IgD-negative memory B cell (primary cell): Measurements from ENCODE around the gene KBTBD3. TPM values are rescaled to one million over a fixed set of nuclear protein-coding genes. Genes with fewer than 3 reads are reported as not detected.

Experiments
- H3K27ac Mint-ChIP-seq, 3 donors: one replicate each; pipeline ENCODE4 v1.8.0; 2020 to 2022; ENCODE audit warnings: mild to moderate bottlenecking in 3 of 3, mixed read lengths in 3 of 3, moderate library complexity in 1 of 3
- H3K27me3 Mint-ChIP-seq: one replicate; pipeline ENCODE4 v1.8.0; 2021; ENCODE audit warnings: mixed read lengths
- H3K36me3 Mint-ChIP-seq: one replicate; pipeline ENCODE4 v1.8.0; 2020; ENCODE audit warnings: mild to moderate bottlenecking, mixed read lengths
- H3K4me1 Mint-ChIP-seq, 3 donors: one replicate each; pipeline ENCODE4 v1.8.0; 2020 to 2022; ENCODE audit warnings: mixed read lengths in 3 of 3, mild to moderate bottlenecking in 1 of 3
- H3K4me3 Mint-ChIP-seq, 4 donors: one replicate each; pipeline ENCODE4 v1.8.0; 2020 to 2022; ENCODE audit warnings: mild to moderate bottlenecking in 4 of 4, mixed read lengths in 4 of 4, moderate library complexity in 3 of 4
- H3K9me3 Mint-ChIP-seq, 3 donors: one replicate each; pipeline ENCODE4 v1.8.0; 2020 to 2021; ENCODE audit warnings: mixed read lengths in 3 of 3, mild to moderate bottlenecking in 1 of 3
- polyA plus RNA-seq: library from polyadenylated mRNA; unstranded; fragments of 300-500 nt; fragmentation: Illumina TruSeq; gene quantifications from one replicate; pipeline ENCODE4 v1.2.3, GENCODE V29; 2021

Gene KBTBD3
- polyA plus RNA-seq, 1 donor from 2014 or later = 16.0 TPM

GRCh38 chr11:106001304-106002012 is 75.7 kb downstream of the KBTBD3 start:
- H3K27me3 Mint-ChIP-seq = no peaks in the 10 kb centered on the region
- H3K4me1 Mint-ChIP-seq = peaks cover 0 to 12% (median 7%) of the 10 kb centered on the region in 3 donors
- H3K9me3 Mint-ChIP-seq = peaks cover 0 to 12% (median 4%) of the 10 kb centered on the region in 3 donors
- peak overlapping the region in 1 of 4 donors; percentile 1 for H3K4me3 Mint-ChIP-seq
- H3K36me3 Mint-ChIP-seq = peaks cover 20% of the 10 kb centered on the region
- H3K27ac Mint-ChIP-seq = no peak overlapping the region

Other genes with a start within 250 kb of the KBTBD3 start
- gene MSANTD4, start 55.1 kb downstream of the KBTBD3 start, polyA plus RNA-seq = 6.6 TPM
- gene AASDHPPT, start 315 bp upstream of the KBTBD3 start, polyA plus RNA-seq = 55.4 TPM